SHP77 treated with DMSO at 0.1 percent for 48 hours (cell line): ENCODE data around the gene IL17RA.

Source experiments
- DNase-seq: peaks from one replicate; lab custom pipeline; 2025; lab: John Stamatoyannopoulos, UW

IL17RA gene

GRCh38 chr22:17106161-17106784 is 21.5 kb downstream of the IL17RA start:
- no peak for DNase-seq

- no peak for DNase-seq
Measured at GRCh38 chr22:17106785-17107546, 22.2 kb downstream of the IL17RA start.

DNA sequence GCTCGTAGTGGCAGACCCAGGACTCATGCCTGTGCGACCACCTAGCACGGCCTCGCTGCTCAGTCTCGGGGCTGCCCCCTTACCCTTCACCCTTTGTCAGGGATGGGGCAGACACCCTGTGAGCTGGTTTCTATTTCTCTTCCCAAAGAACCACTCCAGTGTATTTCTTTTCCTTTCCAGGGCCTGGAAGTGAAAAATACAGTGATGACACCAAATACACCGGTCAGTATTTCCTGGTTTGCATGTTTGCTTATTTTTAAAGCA is 22.7 kb downstream of the IL17RA start:
- no peak for DNase-seq

DNA sequence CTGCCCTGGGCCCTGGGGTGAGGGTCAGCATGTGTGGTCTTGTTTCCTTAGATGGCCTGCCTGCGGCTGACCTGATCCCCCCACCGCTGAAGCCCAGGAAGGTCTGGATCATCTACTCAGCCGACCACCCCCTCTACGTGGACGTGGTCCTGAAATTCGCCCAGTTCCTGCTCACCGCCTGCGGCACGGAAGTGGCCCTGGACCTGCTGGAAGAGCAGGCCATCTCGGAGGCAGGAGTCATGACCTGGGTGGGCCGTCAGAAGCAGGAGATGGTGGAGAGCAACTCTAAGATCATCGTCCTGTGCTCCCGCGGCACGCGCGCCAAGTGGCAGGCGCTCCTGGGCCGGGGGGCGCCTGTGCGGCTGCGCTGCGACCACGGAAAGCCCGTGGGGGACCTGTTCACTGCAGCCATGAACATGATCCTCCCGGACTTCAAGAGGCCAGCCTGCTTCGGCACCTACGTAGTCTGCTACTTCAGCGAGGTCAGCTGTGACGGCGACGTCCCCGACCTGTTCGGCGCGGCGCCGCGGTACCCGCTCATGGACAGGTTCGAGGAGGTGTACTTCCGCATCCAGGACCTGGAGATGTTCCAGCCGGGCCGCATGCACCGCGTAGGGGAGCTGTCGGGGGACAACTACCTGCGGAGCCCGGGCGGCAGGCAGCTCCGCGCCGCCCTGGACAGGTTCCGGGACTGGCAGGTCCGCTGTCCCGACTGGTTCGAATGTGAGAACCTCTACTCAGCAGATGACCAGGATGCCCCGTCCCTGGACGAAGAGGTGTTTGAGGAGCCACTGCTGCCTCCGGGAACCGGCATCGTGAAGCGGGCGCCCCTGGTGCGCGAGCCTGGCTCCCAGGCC is 23.7 kb downstream of the IL17RA start:
- no peak for DNase-seq

- DNase-seq: no peak
Measured at GRCh38 chr22:17109113-17109865, 24.5 kb downstream of the IL17RA start.

- DNase-seq: no peak
Measured at GRCh38 chr22:17109976-17110375, 25.2 kb downstream of the IL17RA start.

DNA sequence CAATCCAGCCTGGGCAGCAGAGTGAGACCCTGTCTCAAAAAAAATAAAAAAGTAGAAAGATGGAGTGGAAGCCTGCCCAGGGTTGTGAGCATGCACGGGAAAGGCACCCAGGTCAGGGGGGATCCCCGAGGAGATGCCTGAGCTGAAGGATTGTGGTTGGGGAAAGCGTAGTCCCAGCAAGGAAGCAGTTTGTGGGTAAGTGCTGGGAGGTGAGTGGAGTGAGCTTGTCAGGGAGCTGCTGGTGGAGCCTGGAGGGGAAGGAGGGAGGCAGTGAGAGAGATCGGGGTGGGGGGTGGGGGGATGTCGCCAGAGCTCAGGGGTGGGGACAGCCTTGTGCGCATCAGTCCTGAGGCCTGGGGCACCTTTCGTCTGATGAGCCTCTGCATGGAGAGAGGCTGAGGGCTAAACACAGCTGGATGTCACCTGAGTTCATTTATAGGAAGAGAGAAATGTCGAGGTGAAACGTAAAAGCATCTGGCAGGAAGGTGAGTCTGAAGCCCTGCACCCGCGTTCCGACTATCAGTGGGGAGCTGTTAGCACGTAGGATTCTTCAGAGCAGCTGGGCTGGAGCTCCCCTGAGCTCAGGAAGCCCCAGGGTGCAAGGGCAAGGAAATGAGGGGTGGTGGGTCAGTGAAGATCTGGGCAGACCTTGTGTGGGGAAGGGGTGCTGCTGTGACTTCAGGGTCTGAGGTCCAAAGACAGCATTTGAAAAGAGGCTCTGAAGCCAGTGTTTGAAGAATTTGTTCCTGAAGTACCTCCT is 26.2 kb downstream of the IL17RA start:
- DNase-seq: no peak

- no peak for DNase-seq
Measured at GRCh38 chr22:17112491-17113042, 27.8 kb downstream of the IL17RA start.

- DNase-seq: no peak
Measured at GRCh38 chr22:17113600-17113999, 28.8 kb downstream of the IL17RA start.

DNA sequence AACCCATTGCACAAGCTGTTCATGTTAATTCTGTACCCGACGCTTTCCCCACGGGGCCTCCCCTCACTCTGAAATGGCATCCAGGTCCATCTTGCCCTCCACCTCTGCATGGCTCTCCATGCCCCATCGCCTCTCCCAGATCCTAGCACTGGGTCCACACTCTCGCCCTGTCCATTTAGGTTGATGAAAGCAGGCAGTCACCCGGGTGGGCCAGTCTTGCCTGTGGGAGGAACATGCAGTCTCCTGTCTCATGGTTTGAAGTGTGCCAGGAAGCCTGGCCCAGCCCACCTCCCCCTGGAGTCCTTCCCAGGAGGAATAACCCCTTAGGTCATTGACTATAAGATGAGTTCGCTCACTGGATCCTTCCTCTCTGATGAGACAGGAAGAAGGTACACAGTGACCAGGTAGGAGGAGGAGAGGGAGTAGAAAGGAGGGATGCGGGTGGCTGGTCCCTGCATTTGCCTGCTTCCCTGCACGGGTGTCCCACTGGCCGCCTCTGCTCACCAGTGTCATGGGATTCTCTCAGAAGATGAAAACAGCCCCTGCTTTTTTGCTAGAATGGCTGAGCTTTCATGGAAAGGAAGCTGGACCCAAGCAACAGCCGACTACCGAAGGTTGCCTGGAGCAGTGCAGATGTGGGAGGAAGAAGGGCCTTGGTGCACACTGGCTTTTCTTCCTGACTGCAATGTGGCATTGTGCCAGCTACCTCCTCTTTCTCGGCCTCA is 29.5 kb downstream of the IL17RA start:
- no peak for DNase-seq

GRCh38 chr22:17114898-17115235 is 30.1 kb downstream of the IL17RA start:
- DNase-seq: no peak

DNA sequence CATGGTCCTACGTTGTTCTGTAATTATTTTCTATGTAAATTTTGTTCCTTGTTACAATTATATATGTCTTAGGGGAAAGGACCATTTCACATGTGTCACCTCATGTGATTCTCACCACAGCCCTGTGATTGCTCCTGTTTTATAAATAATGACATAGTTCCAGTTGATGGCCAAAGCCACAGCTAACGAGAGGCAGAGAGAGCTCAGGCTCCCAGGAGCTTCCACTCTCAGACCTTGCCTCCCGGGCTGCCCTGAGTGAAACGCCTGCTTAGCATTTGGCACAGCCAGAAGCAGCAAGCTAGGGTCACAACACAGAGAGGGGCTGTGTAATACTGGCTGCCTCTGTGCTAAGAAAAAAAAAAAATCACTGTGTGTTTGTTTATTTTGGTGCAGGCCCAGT is 30.4 kb downstream of the IL17RA start:
- no peak for DNase-seq

DNA sequence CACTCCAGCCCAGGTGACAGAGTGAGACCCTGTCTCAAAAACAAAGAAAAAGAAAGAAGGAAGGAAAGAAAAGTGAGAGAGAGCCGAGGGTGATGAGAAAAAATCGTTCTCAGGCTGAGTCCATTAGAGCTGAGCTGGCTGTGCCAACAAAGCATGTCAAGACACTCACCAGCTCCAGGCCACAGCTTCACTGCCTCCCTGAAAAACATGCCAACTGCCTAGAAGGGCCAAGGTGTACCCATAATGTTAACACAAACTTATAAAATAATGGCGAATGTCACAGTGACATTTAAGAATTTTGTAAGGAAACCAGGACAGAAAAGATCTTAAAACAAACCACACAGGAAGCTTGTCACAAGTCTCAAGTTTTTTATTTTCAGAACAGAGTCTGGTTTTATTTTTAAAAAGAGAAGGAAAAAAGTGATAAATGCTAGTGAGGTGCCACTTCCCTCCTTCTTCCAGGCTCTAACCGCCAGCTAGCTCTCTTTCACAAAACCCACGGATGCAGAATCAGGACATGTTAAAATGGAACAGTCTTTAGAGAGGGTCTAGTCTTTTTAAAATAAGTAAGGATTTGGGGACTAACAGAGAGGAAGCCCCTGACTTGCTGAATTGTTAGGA is 31.3 kb downstream of the IL17RA start:
- no peak for DNase-seq

- DNase-seq: no peak
Measured at GRCh38 chr22:17116572-17117330, 32.0 kb downstream of the IL17RA start.

GRCh38 chr22:17117400-17117799 is 32.6 kb downstream of the IL17RA start:
- no peak for DNase-seq

DNA sequence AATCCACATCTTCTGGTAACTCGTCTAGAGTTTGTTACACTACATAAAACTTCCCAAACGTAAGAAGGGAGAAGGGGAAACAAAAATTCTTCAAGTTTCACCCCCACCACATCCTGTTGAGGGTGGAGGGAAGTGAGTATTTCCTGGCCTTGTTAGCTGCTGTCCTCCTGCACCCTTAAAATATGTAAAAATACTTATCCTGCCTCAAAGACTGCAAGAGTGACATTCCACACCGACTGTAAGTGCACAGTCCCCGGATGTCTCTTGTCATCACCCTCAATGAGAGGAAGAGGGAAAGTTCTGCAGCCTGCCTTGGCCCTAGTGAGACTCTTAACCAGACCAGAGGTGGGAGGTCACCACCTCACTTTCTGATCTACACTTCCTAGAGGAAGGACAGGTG is 33.1 kb downstream of the IL17RA start:
- no peak for DNase-seq

- DNase-seq: no peak
Measured at GRCh38 chr22:17118342-17118741, 33.5 kb downstream of the IL17RA start.

- no peak for DNase-seq
Measured at GRCh38 chr22:17119481-17120202, 34.8 kb downstream of the IL17RA start.

- no peak for DNase-seq
Measured at GRCh38 chr22:17120281-17120680, 35.5 kb downstream of the IL17RA start.
